NCI-H526 (cell line): ENCODE measurements around the gene SLC6A19.
A peak's percentile ranks its signal among the peaks of the same experiment; 100 is the strongest.

Experiments used
- DNase-seq, 2 experiments: peaks; one replicate each; lab custom pipeline; 2025; lab: John Stamatoyannopoulos, UW

The SLC6A19 gene

GRCh38 chr5:1209896-1210776 lies 8.7 kb downstream of the SLC6A19 start:
- DNase-seq = no peak

DNA sequence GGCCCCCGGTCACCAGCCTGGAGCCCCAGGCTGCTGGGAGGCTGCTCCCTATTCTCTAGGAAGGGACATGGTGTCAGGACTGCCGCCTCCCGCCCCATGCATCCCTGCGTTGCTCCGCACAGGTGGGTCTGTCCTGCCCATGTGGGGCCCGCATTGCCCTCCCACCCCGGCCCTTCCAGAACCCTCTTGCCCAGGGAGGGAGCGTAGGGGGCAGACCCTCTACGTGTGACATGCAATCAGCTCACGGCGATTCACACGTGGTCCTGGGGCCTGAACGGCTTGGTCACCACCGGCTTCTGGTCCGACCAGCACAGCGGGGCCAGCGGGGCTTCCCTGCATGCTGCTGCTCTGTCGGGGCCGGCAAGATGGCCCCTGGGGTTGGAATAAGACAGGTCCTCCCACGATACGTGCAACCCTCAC lies 9.4 kb downstream of the SLC6A19 start:
- DNase-seq = no peak

- DNase-seq = no peak
Observed at GRCh38 chr5:1211701-1212100, 10.3 kb downstream of the SLC6A19 start.

GRCh38 chr5:1212271-1212670 lies 10.9 kb downstream of the SLC6A19 start:
- no peak for DNase-seq

DNA sequence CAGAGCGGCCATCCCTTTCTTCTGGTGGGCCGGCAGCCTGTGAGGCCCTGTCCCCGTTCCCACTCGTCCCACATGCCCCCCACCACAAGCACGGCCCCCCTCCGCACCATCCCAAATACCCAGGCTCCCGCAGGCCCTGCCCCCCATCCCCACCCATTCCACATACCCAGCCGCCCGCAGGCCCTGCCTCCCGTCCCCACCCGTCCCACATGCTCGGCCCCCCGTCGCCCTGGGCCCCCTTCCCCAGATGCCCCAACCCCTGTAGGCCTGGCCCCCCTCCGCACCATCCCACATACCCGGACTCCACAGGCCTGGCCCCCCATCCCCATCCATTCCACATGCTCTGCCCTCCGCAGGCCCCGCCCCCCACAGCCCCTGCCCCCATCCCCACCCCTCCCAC lies 11.5 kb downstream of the SLC6A19 start:
- DNase-seq = no peak

- no peak for DNase-seq
Observed at GRCh38 chr5:1213508-1214162, 12.2 kb downstream of the SLC6A19 start.

- DNase-seq = no peak
Observed at GRCh38 chr5:1214163-1214935, 13.0 kb downstream of the SLC6A19 start.

- DNase-seq = no peak
Observed at GRCh38 chr5:1214936-1215220, 13.5 kb downstream of the SLC6A19 start.

GRCh38 chr5:1215320-1216096 lies 14.1 kb downstream of the SLC6A19 start:
- DNase-seq = no peak

GRCh38 chr5:1216211-1216917 lies 15.0 kb downstream of the SLC6A19 start:
- no peak for DNase-seq

DNA sequence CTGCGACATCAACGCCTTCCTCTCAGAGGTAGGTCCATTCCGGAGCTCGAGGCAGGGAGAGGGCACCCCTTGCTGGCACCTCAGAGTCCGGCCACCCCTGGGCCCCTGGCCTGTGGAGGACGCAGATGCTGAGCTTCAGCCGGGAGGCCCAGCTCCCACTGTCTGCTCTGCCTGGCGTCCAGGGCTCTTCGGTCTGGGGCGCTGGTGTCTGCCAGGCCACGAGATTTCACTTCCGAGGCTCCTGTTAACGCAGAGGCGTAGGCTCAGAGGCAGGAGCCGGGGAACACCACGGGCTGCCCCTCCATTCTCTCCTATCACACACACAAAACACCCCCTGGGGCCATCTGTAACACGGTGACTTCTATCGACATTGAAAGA lies 15.5 kb downstream of the SLC6A19 start:
- no peak for DNase-seq

- peak in 1 of 2 experiments; percentile 49 for DNase-seq
Observed at GRCh38 chr5:1217596-1218206, 16.3 kb downstream of the SLC6A19 start.

DNA sequence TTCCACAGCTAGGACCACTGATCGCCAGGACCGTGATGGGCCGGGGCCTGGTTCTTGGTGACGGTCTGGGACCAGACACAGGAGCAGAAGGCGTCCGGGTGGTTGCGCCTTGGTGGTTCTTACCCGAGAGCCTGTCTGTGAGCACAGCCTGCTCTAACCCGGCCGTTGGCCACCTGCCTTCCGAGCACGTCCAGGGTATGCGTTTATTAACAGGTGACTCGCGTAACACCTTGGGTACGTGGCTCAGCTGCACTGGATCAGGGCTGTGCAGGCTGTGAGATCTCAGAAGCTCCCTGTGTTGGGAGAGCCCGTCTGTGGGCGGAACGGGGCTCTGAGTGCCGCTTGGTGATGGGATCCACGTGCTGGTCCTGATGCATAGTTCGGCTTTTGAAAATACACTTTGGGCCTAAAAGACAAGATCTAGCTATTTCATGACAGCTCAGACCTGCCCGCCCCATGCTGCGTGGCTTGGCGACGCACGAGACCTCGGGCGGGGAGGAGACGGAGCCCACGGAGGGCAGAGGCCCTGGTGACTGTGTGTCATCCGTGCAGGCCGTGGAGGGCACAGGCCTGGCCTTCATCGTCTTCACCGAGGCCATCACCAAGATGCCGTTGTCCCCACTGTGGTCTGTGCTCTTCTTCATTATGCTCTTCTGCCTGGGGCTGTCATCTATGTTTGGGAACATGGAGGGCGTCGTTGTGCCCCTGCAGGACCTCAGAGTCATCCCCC lies 17.1 kb downstream of the SLC6A19 start:
- no peak for DNase-seq

DNA sequence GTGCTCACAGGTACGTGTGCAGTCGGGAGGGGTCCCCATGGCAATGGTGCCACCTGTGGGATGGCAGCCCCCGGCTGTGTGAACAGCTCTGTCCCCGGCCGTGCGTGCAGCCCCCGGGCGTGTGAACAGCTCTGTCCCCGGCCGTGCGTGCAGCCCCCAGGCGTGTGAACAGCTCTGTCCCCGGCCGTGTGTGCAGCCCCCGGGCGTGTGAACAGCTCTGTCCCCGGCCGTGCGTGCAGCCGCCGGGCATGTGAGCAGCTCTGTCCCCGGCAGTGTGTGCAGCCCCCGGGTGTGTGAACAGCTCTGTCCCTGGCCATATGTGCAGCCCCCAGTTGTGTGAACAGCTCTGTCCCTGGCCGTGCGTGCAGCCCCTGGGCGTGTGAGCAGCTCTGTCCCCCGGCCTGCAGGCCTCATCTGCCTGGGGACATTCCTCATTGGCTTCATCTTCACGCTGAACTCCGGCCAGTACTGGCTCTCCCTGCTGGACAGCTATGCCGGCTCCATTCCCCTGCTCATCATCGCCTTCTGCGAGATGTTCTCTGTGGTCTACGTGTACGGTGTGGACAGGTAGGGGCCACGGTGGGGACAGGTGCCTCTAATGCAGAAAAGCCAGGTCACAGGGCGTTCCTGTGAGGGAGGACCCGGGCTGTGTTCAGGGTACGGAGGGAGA lies 17.8 kb downstream of the SLC6A19 start:
- DNase-seq = no peak

DNA sequence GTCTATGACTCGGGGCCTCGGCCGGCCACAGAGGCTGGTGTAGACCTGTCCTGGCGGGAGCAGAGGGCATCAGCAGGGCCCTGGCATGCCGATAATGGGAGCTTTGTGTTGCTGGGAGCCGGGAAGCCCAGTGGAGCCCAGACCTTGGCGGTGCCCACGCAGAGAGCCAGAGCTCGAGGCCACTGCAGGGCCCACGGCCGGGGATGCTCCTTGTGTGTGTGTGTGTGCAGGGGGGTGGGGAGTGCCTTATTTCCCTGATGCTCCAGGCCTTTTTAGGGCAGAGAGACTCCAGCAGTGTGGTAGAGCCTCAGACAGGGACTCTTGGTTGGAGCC lies 18.3 kb downstream of the SLC6A19 start:
- DNase-seq = no peak

GRCh38 chr5:1220351-1220750 lies 19.0 kb downstream of the SLC6A19 start:
- no peak for DNase-seq

DNA sequence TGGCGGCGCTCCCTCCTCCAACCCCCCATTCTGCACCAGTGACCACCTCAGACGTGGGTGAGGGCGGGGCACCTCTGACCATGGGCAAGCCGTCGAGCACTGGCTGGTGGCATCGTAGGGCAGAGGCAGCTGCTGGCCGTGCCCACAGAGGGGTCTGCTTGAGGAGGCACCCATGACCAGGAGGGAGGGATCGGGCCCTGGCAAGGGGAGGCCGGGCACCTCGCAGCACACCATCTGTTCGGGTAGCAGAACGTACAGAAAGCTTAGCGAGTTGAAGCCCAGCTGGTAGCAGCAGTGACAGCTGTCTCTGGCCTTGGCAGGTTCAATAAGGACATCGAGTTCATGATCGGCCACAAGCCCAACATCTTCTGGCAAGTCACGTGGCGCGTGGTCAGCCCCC lies 19.4 kb downstream of the SLC6A19 start:
- DNase-seq = no peak

DNA sequence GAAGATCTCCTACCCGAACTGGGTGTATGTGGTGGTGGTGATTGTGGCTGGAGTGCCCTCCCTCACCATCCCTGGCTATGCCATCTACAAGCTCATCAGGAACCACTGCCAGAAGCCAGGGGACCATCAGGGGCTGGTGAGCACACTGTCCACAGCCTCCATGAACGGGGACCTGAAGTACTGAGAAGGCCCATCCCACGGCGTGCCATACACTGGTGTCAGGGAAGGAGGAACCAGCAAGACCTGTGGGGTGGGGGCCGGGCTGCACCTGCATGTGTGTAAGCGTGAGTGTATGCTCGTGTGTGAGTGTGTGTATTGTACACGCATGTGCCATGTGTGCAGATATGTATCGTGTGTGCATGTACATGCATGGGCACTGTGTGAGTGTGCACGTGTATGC lies 20.3 kb downstream of the SLC6A19 start:
- DNase-seq = no peak

DNA sequence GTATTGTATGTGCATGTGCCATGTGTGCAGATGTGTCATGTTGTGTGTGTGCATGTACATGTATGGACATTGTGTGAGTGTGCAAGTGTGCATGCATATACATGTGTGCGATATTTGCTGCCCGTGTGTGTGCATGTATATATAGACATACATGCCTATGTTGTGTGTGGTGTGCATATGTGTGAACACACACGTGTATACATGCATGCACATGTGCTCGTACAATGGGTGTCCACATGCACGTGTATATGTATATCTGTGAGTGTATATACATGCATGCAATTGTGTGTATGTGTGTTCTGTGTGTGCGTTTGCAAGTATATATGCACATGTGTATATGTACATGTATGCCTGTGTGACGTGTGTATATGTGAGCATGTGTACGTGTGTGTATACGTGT lies 20.8 kb downstream of the SLC6A19 start:
- DNase-seq = no peak
